Pancreas (tissue), 10 donors: ENCODE measurements around the gene DYRK1A. TPM values are rescaled to one million over a fixed set of nuclear protein-coding genes. Genes with fewer than 3 reads are reported as not detected.

Experiments
- ATAC-seq, 4 donors: fragments of 200-7000 bp; cut with Tn5 transposase; one replicate each; pipeline versions ENCODE4 v1.8.0 to v1.9.1; 2020; ENCODE audit warnings: mild to moderate bottlenecking in 4 of 4, moderate library complexity in 4 of 4
- DNase-seq, 6 donors: peaks; one replicate each; pipeline ENCODE4 v3.0.0-alpha.2; 2020
- FAIRE-seq: peaks from 2 replicates; lab custom pipeline; 2012; peaks lifted over from hg19 to GRCh38; lab: Jason Lieb, UNC
- H3K27ac ChIP-seq, 4 donors: fragments of 200-600 bp; sonication (generic); 1 replicate in 3 of 4; 2 replicates in 1 of 4; pipeline versions ENCODE4 v1.5.0 to v1.8.0; 2020
- H3K27me3 ChIP-seq, 4 donors: fragments of 200-600 bp; one replicate each; pipeline ENCODE4 v1.8.0; 2021
- H3K36me3 ChIP-seq, 3 donors: fragments of 200-600 bp; sonication (generic) in 1 of 3; one replicate each; pipeline versions ENCODE4 v1.5.0 to v1.8.0; 2020 to 2021
- H3K4me1 ChIP-seq, 3 donors: fragments of 200-600 bp; one replicate each; pipeline ENCODE4 v1.8.0; 2021
- H3K4me3 ChIP-seq, 4 donors: fragments of 200-600 bp; sonication (generic) in 2 of 4; one replicate each; pipeline versions ENCODE4 v1.5.0 to v1.8.0; 2020 to 2021
- H3K9me3 ChIP-seq, 4 donors: fragments of 200-600 bp; one replicate each; pipeline ENCODE4 v1.8.0; 2021
- WGBS, 2 donors: extraction: QIAGEN DNeasy Blood & Tissue Kit; methylation state at CpG; one replicate each; pipeline ENCODE4 v1.1.7; 2013; 5-methylcytosine and 5-hydroxymethylcytosine counted together
- intact Hi-C, 3 donors: fragments of 100-400 bp; cut with DNase I; formaldehyde crosslinking; loops; one replicate each; pipeline versions ENCODE4 v1.11.1 to v1.14.2; 2022
- polyA plus RNA-seq, 2 donors: library from polyadenylated mRNA; stranded (reverse); fragments of 200-250 nt; gene quantifications; one replicate each; pipeline ENCODE4 v1.2.3, GENCODE V29; 2013
- total RNA-seq, 6 donors: library from RNA; stranded (reverse); fragmentation: NEBNext Ultra II Directional in 4 of 6; extraction: Animal tissue kit (Norgen Biotek cat#: 25700) in 4 of 6; gene quantifications; one replicate each; pipeline versions ENCODE4 v1.2.1 to v1.2.4, GENCODE V29; 2021 to 2023
- TF ChIP-seq, protein P1 (sequence below), 4 donors: fragments of 200-600 bp; sonication (generic) in 3 of 4; IDR thresholded peaks; one replicate each; pipeline versions ENCODE4 v1.5.0 to v1.8.0; 2021; ENCODE audit warnings: antibody characterized with exemption in 4 of 4
- donor health status: healthy with polysubstance abuse.
- donor health status: DM: no; HTN: no; CAD: no; lungs with moderate emphysema.
- donor health status: DM: no; HTN: no; CAD: no.
- donor health status: control.
- donor health status: control.
- donor health status: Bipolar disorder and iron deficiency.
- donor health status: DM: yes; HTN: yes; CAD: no.
- donor health status: DM: no; HTN: no; CAD: no.
- donor health status: DM: no; HTN: no; CAD: no.
- donor health status: DM: yes; HTN: yes; CAD: no.

The DYRK1A gene
- total and polyA plus RNA-seq, 8 donors, result 10.4 to 37.9 (median 22.3) TPM

DNA sequence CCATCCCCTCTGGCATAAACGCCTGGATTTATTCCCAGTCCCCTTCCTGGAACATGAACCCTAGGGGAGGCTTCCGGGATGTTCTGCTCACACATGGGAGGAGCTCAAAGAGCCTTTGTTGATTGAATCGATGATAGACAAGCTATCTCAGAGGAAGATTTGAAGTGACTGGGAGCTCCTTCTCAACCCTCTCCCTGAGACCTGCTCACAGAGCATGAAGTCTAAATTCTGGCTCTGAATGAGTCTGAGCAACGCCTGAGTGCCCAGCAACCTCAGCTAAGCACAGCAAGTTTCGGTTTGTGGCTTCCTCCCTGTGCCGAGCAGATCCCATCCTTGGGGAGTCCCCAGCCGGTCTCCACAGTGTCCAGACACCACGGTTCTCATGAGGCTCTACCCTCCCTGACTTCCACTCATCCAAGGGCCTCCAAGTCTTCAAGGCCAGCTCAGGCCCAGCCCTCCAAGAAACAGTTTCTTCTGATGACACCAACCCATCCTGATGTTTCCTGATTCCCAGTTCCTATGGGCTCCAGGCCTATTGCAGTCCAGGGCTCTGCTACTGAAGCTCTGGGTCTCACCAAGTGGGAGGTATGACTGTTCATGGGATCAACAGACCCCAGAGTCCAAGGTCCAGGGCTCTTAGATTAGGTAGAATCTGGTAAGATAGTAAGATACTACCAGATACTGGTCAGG lies 190.8 kb downstream of the DYRK1A start:
- Histone ChIP-seq H3K4me3 (no peak overlapping the region), H3K4me1 (no peaks in the 10 kb centered on the region), H3K9me3 (no peaks in the 10 kb centered on the region), H3K36me3 (no peaks in the 10 kb centered on the region), H3K27me3 (no peaks in the 10 kb centered on the region), H3K27ac (no peak overlapping the region)
- WGBS, 2 donors, result 58 to 70% methylated on average over 8 of the region's 8 CpGs
- intact Hi-C loops, result loop anchor here in 1 of 3 donors (10.0 kb wide), 1 partner anchor 57 kb away; no protein-coding TSS in a partner anchor
- ATAC-seq (no peak), DNase-seq (no peak), FAIRE-seq (no peak)
- TF ChIP-seq, protein P1, sequence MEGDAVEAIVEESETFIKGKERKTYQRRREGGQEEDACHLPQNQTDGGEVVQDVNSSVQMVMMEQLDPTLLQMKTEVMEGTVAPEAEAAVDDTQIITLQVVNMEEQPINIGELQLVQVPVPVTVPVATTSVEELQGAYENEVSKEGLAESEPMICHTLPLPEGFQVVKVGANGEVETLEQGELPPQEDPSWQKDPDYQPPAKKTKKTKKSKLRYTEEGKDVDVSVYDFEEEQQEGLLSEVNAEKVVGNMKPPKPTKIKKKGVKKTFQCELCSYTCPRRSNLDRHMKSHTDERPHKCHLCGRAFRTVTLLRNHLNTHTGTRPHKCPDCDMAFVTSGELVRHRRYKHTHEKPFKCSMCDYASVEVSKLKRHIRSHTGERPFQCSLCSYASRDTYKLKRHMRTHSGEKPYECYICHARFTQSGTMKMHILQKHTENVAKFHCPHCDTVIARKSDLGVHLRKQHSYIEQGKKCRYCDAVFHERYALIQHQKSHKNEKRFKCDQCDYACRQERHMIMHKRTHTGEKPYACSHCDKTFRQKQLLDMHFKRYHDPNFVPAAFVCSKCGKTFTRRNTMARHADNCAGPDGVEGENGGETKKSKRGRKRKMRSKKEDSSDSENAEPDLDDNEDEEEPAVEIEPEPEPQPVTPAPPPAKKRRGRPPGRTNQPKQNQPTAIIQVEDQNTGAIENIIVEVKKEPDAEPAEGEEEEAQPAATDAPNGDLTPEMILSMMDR (IDR thresholded peaks at IDR 0.05), result no peak

GRCh38 chr21:37558676-37559211 lies 192.2 kb downstream of the DYRK1A start:
- TF ChIP-seq, protein P1 (IDR thresholded peaks at IDR 0.05), result no peak
- Histone ChIP-seq H3K27me3 (no peaks in the 10 kb centered on the region), H3K9me3 (no peaks in the 10 kb centered on the region), H3K36me3 (no peaks in the 10 kb centered on the region), H3K4me1 (peaks cover 0 to 3% (median 0%) of the 10 kb centered on the region in 3 donors), H3K4me3 (no peak overlapping the region), H3K27ac (no peak overlapping the region)
- intact Hi-C loops, result loop anchor here in 1 of 3 donors (10.0 kb wide), 1 partner anchor 56 kb away; no protein-coding TSS in a partner anchor
- 74 to 86% methylated on average over 8 of the region's 8 CpGs for WGBS, 2 donors
- FAIRE-seq (no peak), ATAC-seq (no peak), DNase-seq (no peak)

GRCh38 chr21:37560385-37560784 lies 193.8 kb downstream of the DYRK1A start:
- Histone ChIP-seq H3K27ac (no peak overlapping the region), H3K4me3 (no peak overlapping the region), H3K9me3 (no peaks in the 10 kb centered on the region), H3K4me1 (peaks cover 0 to 11% (median 0%) of the 10 kb centered on the region in 3 donors), H3K27me3 (no peaks in the 10 kb centered on the region), H3K36me3 (no peaks in the 10 kb centered on the region)
- TF ChIP-seq, protein P1 (IDR thresholded peaks at IDR 0.05), result no peak
- DNase-seq (no peak), ATAC-seq (no peak), FAIRE-seq (no peak)
- intact Hi-C loops, result no loop called here
- 81 to 86% methylated on average over 5 of the region's 5 CpGs for WGBS, 2 donors

DNA sequence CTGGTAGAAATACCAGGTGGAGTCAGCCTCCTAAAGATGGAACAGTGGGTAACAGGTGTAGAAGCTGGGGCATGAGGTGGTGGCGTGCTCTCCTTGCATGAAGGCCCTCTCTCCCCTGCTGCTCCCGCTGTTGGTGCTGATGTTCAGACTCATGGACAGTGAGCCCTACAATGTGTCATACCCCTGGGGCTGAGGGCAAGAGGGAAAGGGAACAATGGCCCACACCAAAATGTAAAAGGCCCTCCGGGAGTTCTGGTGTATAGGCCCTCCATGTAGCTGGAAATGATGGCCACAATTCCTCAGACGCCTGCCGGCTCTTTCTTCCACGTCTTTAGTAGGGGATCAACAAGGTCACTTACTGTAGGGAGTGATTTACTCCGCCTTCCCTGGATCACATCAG lies 194.9 kb downstream of the DYRK1A start:
- no peak for ATAC-seq
- H3K27me3 ChIP-seq, result no peaks in the 10 kb centered on the region
- no peak overlapping the region for H3K27ac ChIP-seq
- H3K9me3 ChIP-seq, result no peaks in the 10 kb centered on the region
- FAIRE-seq, result no peak
- WGBS, 2 donors, result 87 to 96% methylated on average over 7 of the region's 7 CpGs
- intact Hi-C loops, result no loop called here
- no peak overlapping the region for H3K4me3 ChIP-seq
- no peaks in the 10 kb centered on the region for H3K36me3 ChIP-seq
- DNase-seq, result no peak
- TF ChIP-seq, protein P1 (IDR thresholded peaks at IDR 0.05), result no peak
- H3K4me1 ChIP-seq, result peaks cover 0 to 11% (median 0%) of the 10 kb centered on the region in 3 donors
